Measurements from ENCODE around the gene KISS1R.

KISS1R gene

DNA sequence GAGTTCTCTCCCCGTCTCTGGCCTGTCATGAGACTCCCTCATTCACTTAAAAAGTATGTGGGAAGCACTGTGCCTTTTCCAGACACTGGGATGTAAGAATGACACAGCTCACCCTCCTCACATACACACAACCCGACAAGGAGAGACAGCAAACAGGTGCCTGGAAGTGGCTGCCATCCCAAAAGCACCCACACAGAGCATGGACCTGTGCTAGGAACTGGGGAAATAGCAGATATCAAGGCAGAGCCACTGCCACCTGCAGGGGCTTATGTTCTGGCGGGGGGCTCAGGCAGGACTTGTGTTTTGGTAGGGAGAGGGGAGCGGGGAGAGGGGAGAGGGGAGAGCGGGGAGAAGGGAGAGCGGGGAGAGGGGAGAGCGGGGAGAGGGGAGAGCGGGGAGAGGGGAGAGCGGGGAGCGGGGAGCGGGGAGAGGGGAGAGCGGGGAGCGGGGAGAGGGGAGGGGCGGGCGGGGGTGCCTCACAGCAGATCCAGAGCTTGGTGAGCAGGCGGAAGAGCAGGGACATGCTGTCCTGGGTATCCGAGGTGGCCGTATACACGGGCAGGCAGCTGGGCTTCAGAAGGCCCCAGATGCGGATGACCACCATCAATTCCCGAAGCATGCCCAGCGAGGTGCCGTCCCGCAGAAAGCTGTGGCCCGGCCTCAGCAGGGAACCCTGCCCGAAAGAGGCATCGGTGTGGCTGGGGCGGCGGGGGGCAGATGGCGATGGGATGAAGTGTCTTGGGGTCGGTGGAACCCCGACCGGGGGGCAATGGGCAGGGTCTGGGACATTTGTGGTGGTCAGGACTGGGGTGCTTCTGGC lies 45.5 kb upstream of the KISS1R start:
- Histone ChIP-seq H3K27ac (ENCODE audit: low read length) (peak overlapping the region; percentile 29; the same call in 1 of the 2 replicates), H3K9ac (ENCODE audit: low read length) (no peak overlapping the region)

DNA sequence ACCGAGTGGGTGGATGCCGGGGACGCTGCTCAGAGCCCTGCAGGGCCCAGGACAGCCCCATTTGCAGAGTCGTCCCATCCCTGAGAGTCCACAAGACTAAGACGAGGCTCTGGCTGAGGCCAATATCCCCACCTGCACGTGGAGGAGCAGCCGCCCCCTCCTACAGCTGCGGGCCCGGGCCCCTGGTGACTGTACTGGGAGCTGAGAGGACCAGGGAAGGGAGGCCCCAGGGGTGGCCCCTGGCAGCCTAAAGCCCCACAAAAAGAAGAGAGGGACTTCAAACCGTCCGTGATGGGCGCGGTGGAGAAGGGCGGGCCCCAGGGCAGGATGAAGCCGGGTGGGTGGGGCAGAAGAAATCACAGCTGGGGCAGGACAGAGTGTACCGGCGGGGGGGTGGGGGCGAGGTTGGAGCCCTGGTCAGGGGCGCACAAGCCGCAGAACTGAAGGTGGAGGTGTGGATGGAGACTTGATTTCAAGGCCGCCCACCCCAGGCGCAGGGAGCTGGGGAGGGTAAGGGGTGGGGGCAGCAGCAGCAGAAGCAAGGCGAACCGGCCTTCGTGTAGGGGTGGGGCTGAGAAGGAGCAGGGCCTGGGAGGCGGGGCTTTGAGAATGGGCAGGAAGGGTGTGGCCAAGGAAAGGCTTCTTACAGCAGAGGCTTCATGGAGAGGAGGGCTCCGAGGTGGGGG lies 44.7 kb upstream of the KISS1R start:
- Histone ChIP-seq H3K9me3 (ENCODE audit: insufficient read depth, low read length) (no peaks in the 10 kb centered on the region), H3K4me3 (ENCODE audit: low read length) (peak overlapping the region; percentile 46), H3K27ac (ENCODE audit: low read length) (peak overlapping the region; percentile 29), H3K4me1 (ENCODE audit: low read length) (peaks cover 8% of the 10 kb centered on the region), H3K79me2 (ENCODE audit: low read length) (no peaks in the 10 kb centered on the region), H3K9ac (ENCODE audit: low read length) (no peak overlapping the region; the same call in 1 of the 2 replicates), H3K4me2 (ENCODE audit: low read length) (peak overlapping the region; percentile 49), H3K27me3 (ENCODE audit: low read depth, low read length) (no peaks in the 10 kb centered on the region), H3K36me3 (replicated peaks; ENCODE audit: low read depth, low read length) (peaks cover 39% of the 10 kb centered on the region), H2AFZ (ENCODE audit: low read depth, low read length) (no peak overlapping the region), H4K20me1 (ENCODE audit: insufficient read depth, low read length) (peaks cover 6% of the 10 kb centered on the region; the same call in 1 of the 2 replicates)
- no peak for TF ChIP-seq EZH2phosphoT487 (IDR thresholded peaks at IDR 0.05; ENCODE audit: low read depth)
- TF ChIP-seq, protein P1, sequence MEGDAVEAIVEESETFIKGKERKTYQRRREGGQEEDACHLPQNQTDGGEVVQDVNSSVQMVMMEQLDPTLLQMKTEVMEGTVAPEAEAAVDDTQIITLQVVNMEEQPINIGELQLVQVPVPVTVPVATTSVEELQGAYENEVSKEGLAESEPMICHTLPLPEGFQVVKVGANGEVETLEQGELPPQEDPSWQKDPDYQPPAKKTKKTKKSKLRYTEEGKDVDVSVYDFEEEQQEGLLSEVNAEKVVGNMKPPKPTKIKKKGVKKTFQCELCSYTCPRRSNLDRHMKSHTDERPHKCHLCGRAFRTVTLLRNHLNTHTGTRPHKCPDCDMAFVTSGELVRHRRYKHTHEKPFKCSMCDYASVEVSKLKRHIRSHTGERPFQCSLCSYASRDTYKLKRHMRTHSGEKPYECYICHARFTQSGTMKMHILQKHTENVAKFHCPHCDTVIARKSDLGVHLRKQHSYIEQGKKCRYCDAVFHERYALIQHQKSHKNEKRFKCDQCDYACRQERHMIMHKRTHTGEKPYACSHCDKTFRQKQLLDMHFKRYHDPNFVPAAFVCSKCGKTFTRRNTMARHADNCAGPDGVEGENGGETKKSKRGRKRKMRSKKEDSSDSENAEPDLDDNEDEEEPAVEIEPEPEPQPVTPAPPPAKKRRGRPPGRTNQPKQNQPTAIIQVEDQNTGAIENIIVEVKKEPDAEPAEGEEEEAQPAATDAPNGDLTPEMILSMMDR (IDR thresholded peaks at IDR 0.05; ENCODE audit: low read depth, low read length) = no peak

More for the DNA sequence above, 45.5 kb upstream of the KISS1R start:
- Histone ChIP-seq H3K36me3 (replicated peaks; ENCODE audit: low read depth, low read length) (peaks cover 34% of the 10 kb centered on the region), H3K4me3 (ENCODE audit: low read length) (no peak overlapping the region), H3K27me3 (ENCODE audit: low read depth, low read length) (no peaks in the 10 kb centered on the region), H3K9me3 (ENCODE audit: insufficient read depth, low read length) (no peaks in the 10 kb centered on the region), H3K79me2 (ENCODE audit: low read length) (no peaks in the 10 kb centered on the region), H2AFZ (ENCODE audit: low read depth, low read length) (no peak overlapping the region), H4K20me1 (ENCODE audit: insufficient read depth, low read length) (peaks cover 6% of the 10 kb centered on the region; the same call in 1 of the 2 replicates), H3K4me2 (ENCODE audit: low read length) (peak overlapping the region; percentile 49; the same call in 1 of the 2 replicates), H3K4me1 (ENCODE audit: low read length) (peaks cover 8% of the 10 kb centered on the region)
- TF ChIP-seq EZH2phosphoT487 (IDR thresholded peaks at IDR 0.05; ENCODE audit: low read depth) = no peak
- TF ChIP-seq, protein P1 (IDR thresholded peaks at IDR 0.05; ENCODE audit: low read depth, low read length) = no peak

DNA sequence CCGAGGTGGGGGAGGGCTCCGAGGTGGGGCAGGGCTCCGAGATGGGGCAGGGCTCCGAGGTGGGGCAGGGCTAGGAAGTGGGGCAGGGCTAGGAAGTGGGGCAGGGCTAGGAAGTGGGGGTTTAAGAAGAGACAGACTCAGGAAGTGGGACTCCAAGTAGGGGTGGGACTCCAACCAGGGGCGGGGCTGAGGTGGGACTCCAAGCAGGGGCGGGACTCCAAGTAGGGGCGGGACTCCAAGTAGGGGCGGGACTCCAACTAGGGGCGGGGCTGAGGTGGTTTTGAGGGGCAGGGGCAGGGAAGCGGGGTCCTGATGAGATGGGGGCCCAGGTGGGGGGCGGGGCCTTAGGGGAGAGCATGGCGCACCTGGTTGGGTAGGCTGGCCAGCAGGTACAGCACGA lies 44.0 kb upstream of the KISS1R start:
- Histone ChIP-seq H3K36me3 (replicated peaks; ENCODE audit: low read depth, low read length) (peaks cover 34% of the 10 kb centered on the region), H4K20me1 (ENCODE audit: insufficient read depth, low read length) (peaks cover 6% of the 10 kb centered on the region; the same call in 1 of the 2 replicates), H3K27me3 (ENCODE audit: low read depth, low read length) (no peaks in the 10 kb centered on the region), H3K27ac (ENCODE audit: low read length) (no peak overlapping the region), H3K9ac (ENCODE audit: low read length) (no peak overlapping the region), H3K4me2 (ENCODE audit: low read length) (no peak overlapping the region), H3K4me3 (ENCODE audit: low read length) (no peak overlapping the region), H3K4me1 (ENCODE audit: low read length) (peaks cover 8% of the 10 kb centered on the region), H3K9me3 (ENCODE audit: insufficient read depth, low read length) (no peaks in the 10 kb centered on the region), H3K79me2 (ENCODE audit: low read length) (no peaks in the 10 kb centered on the region), H2AFZ (ENCODE audit: low read depth, low read length) (no peak overlapping the region)
- no peak for TF ChIP-seq EZH2phosphoT487 (IDR thresholded peaks at IDR 0.05; ENCODE audit: low read depth)
- TF ChIP-seq, protein P1 (IDR thresholded peaks at IDR 0.05; ENCODE audit: low read depth, low read length) = no peak

DNA sequence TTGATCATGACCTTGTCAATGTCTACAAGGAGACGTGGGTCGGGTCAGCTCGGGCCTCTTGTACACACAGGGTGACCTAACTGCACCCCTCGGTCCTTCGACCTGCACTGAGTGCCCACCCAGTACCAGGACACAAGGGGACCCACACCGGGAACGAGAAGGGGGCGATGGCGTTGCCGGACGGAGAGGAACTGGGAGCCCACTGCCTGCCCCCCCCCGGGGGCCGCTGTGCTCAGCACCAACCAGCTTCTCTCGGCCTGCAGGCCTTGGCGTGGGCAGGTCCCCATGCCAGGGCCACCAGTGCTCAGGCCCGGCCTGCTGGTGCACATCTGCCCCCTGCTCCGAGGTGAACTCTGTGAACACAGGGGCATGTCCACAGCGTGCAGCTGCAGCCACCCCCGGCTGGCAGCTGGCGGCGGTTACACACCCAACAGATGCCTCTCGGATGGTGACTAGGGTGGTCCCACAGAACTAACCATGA lies 43.5 kb upstream of the KISS1R start:
- Histone ChIP-seq H3K9ac (ENCODE audit: low read length) (no peak overlapping the region), H3K36me3 (replicated peaks; ENCODE audit: low read depth, low read length) (peaks cover 31% of the 10 kb centered on the region), H4K20me1 (ENCODE audit: insufficient read depth, low read length) (peaks cover 6% of the 10 kb centered on the region; the same call in 1 of the 2 replicates), H3K4me2 (ENCODE audit: low read length) (no peak overlapping the region), H3K4me1 (ENCODE audit: low read length) (peaks cover 8% of the 10 kb centered on the region), H3K27ac (ENCODE audit: low read length) (no peak overlapping the region), H3K9me3 (ENCODE audit: insufficient read depth, low read length) (no peaks in the 10 kb centered on the region), H3K27me3 (ENCODE audit: low read depth, low read length) (no peaks in the 10 kb centered on the region), H2AFZ (ENCODE audit: low read depth, low read length) (no peak overlapping the region), H3K79me2 (ENCODE audit: low read length) (no peaks in the 10 kb centered on the region), H3K4me3 (ENCODE audit: low read length) (no peak overlapping the region)
- TF ChIP-seq EZH2phosphoT487 (IDR thresholded peaks at IDR 0.05; ENCODE audit: low read depth) = no peak
- TF ChIP-seq, protein P1 (IDR thresholded peaks at IDR 0.05; ENCODE audit: low read depth, low read length) = no peak
